ENCODE measurements around the gene RASSF6.
A peak's percentile ranks its signal among the peaks of the same experiment; 100 is the strongest.
"Not testable (repeated sequence)": the region's sequence is repeated elsewhere in the genome, so short reads cannot be mapped to it uniquely, and the experiment has no call there.

RASSF6 gene, protein sequence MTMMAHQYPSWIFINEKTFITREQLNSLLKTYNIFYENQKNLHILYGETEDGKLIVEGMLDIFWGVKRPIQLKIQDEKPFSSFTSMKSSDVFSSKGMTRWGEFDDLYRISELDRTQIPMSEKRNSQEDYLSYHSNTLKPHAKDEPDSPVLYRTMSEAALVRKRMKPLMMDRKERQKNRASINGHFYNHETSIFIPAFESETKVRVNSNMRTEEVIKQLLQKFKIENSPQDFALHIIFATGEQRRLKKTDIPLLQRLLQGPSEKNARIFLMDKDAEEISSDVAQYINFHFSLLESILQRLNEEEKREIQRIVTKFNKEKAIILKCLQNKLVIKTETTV

DNA sequence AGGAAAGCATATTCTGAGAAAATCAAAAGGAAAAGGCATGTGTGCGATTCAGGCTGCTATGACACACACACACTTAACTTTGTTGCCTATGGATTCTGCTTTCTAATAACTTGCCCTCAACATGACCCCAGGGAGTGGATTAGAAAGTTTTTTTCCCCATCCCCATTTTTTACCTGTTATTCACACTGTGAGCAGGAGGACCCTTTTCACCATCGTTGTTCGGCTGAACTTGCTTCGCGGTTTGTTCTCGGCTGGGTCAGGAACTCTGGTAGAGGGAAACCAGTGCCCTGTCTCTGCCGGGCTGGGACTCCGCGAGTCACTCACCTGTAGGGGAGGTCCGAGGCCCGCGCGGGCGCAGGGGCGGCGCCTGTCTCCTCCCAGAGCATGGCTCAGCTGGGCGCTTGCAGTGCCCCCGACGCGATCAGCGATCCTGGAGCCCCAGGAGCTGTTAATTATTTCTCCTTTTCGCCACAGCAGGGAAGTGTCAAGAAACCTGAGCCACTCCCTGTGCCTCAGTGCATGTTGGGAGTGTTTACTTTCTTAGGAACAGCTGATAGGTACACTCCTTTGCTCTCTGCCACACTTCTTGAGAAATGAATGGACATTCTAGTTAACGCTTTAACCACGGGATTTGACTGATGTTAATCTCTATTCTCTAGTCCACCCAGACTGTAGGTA, at the start of gene RASSF6:
TSS of gene RASSF6 (minus strand) at position 322 of the 678 bp plus-strand sequence. CDS start 8,641 bp downstream, outside the sequence.
- DNase-seq (ENCODE audit: low spot score) = no peak

- no peak for DNase-seq (ENCODE audit: low spot score)
Observed at GRCh38 chr4:73669410-73670183, 49.4 kb upstream of the RASSF6 start.

GRCh38 chr4:73668782-73669201, 48.6 kb upstream of the RASSF6 start:
- DNase-seq (ENCODE audit: low spot score) = no peak

DNA sequence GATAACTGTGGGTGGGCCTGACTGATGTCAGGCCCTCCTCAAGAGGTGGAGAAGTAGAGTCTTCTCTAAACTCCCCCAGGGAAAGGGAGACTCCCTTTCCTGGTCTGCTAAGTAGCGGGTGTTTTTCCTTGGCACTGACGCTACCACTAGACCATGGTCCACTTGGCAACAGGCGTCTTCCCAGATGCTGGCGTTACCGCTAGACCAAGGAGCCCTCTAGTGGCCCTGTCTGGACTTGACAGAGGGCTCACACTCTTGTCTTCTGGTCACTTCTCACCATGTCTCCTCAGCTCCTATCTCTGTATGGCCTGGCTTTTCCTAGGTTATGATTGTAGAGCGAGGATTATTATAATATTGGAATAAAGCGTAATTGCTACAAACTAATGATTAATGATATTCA, 45.7 kb upstream of the RASSF6 start:
- not testable (repeated sequence) for DNase-seq (ENCODE audit: low spot score)

- DNase-seq (ENCODE audit: low spot score) = no peak
Observed at GRCh38 chr4:73664470-73664869, 44.2 kb upstream of the RASSF6 start.

DNA sequence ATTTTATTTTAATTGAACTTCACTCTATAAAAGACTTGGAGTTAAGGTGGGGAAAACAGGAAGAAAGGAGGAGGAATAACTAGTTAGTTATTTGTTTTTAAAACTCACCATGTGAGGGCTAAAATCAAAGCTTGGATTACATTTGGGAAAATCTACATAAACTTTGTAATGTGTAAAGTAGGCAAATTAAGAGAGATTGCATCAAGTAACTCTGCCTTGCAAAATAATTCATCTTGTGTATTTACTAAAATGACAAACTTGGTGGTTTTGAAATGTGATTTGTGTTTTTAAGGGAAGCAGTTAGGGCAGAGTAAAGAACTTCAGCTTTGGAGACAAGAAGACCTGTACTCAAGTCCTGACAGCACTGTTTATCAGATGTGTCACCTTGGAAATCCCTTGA, 43.3 kb upstream of the RASSF6 start:
- no peak for DNase-seq (ENCODE audit: low spot score)

- DNase-seq (ENCODE audit: low spot score) = peak; percentile 38
Observed at GRCh38 chr4:73662709-73663546, 42.7 kb upstream of the RASSF6 start.

- DNase-seq (ENCODE audit: low spot score) = no peak
Observed at GRCh38 chr4:73661646-73662119, 41.4 kb upstream of the RASSF6 start.

GRCh38 chr4:73660808-73661207, 40.6 kb upstream of the RASSF6 start:
- DNase-seq (ENCODE audit: low spot score) = no peak

DNA sequence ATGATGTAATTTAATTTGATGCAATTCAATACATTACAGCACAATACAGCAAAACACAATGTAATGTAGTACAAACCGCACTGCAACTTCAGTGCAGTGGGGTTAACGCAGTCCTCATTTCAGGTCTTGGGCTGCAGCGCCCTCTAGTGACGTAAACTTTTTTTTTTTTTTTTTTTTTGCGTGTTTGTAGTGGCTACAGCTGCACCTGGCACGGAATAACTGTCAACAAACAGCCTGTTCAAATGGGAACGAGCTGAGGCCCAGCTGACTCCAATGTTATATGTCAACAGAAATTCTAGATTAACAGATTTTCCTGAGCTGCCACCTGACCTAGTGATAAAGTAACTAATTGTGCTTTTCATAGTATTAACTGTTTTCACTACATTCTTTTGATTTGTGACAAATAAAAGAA, 33.5 kb upstream of the RASSF6 start:
- DNase-seq (ENCODE audit: low spot score) = peak; percentile 82

DNA sequence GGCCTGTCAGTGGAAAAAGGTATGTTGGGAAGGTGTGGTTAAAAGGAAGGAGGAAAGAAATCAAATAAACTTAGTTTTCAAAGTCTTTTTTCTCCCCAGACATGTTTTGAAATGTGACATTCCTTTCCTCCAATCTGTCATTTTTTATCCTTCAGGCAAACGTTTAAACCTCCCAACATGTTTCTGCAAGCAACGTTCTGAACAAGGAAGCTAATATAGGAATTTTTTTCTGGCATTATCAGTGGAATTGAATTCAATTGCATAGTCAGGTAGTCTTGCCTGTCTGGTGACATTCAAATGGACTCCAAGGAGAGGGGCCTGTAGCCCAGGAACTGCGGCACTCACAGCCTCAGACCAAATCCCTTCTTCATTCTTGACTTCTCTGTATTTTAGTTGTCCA, 30.0 kb upstream of the RASSF6 start:
- DNase-seq (ENCODE audit: low spot score) = no peak

DNA sequence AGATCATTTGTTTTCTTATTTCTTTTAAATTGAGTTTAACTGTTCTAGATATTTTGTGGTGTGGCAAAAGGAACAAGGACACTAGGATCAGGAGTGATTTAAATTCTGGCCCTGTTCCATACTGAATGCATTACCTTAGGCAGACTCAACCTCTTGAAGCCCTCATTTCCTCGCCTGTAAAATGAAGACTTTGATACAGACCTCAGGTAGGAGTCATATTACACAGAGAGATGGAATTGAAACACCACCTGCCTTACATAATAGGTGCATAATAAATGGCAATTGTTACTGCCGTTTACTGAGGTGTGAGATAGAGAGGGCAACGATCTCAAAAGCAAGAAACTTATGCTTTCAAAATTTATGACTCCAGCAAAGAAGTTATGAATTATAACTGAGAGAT, 28.2 kb upstream of the RASSF6 start:
- no peak for DNase-seq (ENCODE audit: low spot score)

- no peak for DNase-seq (ENCODE audit: low spot score)
Observed at GRCh38 chr4:73646117-73646516, 25.9 kb upstream of the RASSF6 start.

- no peak for DNase-seq (ENCODE audit: low spot score)
Observed at GRCh38 chr4:73631565-73632226, 11.5 kb upstream of the RASSF6 start.

GRCh38 chr4:73628834-73629233, 8.6 kb upstream of the RASSF6 start:
- DNase-seq (ENCODE audit: low spot score) = not testable (repeated sequence)

GRCh38 chr4:73621357-73621756, 1.1 kb upstream of the RASSF6 start:
- DNase-seq (ENCODE audit: low spot score) = no peak

GRCh38 chr4:73619346-73619745, 890 bp downstream of the RASSF6 start:
- no peak for DNase-seq (ENCODE audit: low spot score)

DNA sequence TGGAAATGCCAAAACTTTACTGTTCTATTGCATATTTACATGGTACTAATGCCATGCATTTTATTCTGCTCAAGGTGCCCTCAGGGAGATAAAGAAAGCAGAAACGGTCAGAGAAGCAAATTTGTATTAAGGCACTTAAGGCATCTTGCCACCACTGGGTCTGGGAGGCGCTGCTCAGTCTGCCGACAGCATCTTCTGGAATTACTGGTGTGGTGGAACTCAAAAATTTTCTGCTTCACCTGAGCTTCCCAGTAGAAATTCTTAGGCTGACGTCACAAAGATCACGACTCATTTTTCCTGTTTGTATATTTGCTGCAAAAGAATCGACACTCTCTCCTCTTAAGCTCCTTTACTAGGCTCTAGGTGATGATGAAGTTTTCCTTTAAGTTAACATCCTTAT, 3.0 kb downstream of the RASSF6 start:
- no peak for DNase-seq (ENCODE audit: low spot score)

DNA sequence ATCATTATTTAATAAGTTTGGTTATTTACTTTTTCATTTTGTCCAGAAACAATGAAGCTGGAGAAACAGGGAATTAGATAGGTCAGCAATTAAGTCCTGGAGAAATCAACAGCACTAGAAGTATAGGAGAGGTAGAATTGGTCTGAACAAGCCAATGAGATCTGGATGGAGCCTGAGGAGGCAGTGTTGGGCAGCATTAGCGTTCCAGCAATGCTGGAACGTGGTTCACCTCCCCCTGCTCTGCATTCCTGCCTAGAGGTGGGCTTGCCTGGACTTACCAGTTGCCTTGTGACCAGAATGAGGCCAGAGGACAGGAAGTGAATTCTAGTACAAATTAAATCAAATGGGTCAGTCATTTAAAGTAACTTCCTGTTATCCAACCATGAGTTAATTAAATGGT, 4.6 kb downstream of the RASSF6 start:
- DNase-seq (ENCODE audit: low spot score) = no peak

- DNase-seq (ENCODE audit: low spot score) = no peak
Observed at GRCh38 chr4:73614311-73614867, 5.8 kb downstream of the RASSF6 start.

DNA sequence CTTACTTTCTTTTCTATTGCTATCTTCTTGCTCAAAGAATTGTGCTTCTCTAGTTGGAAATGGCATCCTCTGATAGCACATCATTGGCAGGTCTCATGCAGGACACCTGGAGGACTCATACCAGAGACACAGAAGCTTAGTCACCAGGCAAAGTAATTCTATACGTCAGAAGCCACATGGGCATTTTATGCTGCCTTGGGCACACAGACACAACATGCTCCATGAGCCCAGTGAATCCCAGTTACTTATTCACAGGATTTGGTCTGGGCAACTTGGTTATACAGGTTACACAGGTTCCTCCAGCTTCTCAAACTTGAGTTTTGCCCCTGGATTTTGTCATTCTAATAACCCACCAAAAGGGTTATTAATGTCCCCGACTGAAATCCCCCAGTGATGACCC, 7.1 kb downstream of the RASSF6 start:
- no peak for DNase-seq (ENCODE audit: low spot score)

Measured in Ammon's horn (tissue), 1 donor.